ENCODE measurements around the gene ELOB.

Gene ELOB

DNA sequence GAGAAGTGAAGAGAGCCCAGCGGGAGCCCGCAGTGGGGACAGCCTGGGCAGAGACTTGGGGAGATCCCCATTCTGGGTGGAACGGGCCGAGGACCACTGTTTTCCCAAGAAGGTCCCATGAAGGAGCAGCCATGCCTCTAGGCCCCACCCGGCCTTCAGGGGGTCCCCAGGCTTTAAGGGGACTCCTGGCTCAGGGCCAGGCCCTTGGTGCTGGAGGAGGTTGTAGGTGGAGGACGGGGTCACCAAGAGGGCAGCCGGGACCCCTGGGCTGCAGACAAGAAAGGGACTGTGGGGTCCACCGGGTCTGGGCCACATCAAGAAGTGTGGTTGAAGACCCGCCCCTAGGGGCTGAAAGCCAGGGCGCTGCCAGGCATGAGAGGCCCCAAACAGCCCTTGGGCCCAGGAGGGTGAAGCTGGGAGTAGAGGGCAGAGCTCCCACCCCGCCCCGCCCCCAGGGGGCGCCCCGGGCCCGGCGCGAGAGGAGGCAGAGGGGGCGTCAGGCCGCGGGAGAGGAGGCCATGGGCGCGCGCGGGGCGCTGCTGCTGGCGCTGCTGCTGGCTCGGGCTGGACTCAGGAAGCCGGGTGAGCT lies 39.8 kb upstream of the ELOB start, which contains the start of gene PRSS21:
Gene PRSS21 (plus strand): TSS at position 487 of the 589 bp plus-strand sequence. CDS start 32 bp downstream, at position 519.
- Mint-ChIP-seq H3K4me3 (peak within 1 kb of the TSS; percentile 75), H3K4me1 (ENCODE audit: low read depth) (peaks cover 2% of the 10 kb centered on the region), H3K27ac (peak within 1 kb of the TSS; percentile 50), H3K27me3 (peaks cover 2% of the 10 kb centered on the region), H3K36me3 (ENCODE audit: low read depth) (no peaks in the 10 kb centered on the region), H3K9me3 (no peaks in the 10 kb centered on the region)
- peak; percentile 65 for DNase-seq

DNA sequence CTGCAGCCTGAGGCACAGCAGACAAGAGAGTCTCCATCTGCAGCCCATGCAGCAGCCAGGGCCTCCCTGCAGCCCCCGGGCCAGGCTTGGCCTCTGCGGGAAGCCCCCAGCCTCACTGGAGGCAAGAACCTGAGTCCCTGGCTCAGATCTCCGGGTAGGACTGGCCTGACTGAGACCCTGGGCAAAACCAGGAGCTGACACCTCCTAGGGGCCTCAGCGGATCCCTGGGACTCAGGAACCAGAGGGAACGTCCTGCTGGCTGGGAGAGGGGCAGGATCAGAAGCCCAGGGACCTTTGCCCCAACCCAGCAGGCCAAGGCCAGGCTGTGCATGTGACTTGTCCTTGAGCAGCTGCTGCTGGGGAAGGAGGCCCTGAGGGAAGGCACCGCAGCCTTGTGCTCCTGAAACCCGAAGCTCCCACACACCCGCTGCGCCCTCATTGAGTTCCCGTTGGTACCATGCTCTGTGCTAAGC lies 38.3 kb upstream of the ELOB start:
- Mint-ChIP-seq H3K4me1 (ENCODE audit: low read depth) (peaks cover 2% of the 10 kb centered on the region), H3K9me3 (no peaks in the 10 kb centered on the region)
- DNase-seq = no peak

DNA sequence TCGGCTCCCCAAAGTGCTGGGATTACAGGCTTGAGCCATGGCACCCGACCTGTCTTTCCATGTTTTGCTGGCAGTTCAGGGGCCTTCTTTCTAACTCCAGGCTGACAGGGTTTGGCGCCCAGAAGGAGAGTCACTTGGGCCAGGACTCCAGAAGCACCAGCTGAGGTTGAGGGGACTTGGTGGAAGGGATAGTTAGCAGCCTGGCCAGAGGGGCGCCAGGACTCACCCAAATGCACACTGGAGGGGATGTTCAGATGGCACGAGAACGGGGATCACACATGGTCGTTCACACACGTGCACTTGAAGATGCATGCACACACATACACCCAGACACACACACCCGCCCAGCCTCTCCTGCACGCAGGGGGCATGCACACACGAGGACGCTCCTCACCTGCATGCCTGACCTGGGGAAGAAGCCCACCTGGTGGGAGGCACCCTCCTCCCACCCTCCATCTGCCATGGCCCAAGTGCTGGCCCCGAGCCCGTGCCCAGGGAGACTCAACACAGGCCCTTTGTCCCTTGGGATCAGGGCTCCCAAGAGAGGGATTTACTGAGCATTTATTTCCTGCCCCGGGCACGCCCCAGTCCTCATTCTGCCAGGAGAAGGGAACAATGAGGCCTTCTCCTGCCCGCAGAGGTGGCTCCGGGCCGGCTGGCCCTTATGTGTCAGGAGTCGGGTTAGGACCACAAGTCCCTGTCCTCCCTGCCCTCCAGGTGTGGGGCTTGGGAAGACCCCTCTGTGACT lies 37.6 kb upstream of the ELOB start:
- no peak overlapping the region for H3K4me3 Mint-ChIP-seq
- no peak overlapping the region for H3K27ac Mint-ChIP-seq
- no peak for DNase-seq
- H3K4me1 Mint-ChIP-seq (ENCODE audit: low read depth) = peaks cover 2% of the 10 kb centered on the region
- H3K27me3 Mint-ChIP-seq = peaks cover 16% of the 10 kb centered on the region
- no peaks in the 10 kb centered on the region for H3K36me3 Mint-ChIP-seq (ENCODE audit: low read depth)
- no peaks in the 10 kb centered on the region for H3K9me3 Mint-ChIP-seq

More for the DNA sequence above, 38.3 kb upstream of the ELOB start:
- H3K27me3 Mint-ChIP-seq = peaks cover 12% of the 10 kb centered on the region
- H3K36me3 Mint-ChIP-seq (ENCODE audit: low read depth) = no peaks in the 10 kb centered on the region
- H3K4me3 Mint-ChIP-seq = no peak overlapping the region
- H3K27ac Mint-ChIP-seq = no peak overlapping the region

DNA sequence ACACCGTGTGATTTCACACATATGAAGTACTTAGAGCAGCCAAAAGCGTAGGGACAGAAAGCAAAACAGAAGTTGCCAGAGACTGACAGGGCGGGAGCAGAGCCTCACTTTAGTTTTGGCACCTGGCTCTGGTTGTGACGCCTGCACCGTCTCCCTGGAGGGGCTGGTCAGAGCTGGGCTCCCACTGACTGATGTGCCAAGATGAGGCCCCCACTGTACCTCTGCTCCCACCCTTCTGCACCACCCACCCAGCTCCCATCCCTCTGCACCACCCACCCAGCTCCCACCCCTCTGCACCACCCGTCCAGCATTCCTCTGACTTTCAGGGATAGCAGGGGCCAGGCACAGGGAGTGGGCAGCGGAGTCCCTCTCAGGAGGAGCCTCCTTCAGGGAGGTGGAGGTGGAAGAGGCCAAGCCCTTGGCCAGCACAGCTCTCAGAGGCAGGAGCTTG lies 36.7 kb upstream of the ELOB start:
- Mint-ChIP-seq H3K4me3 (no peak overlapping the region), H3K27ac (no peak overlapping the region), H3K4me1 (ENCODE audit: low read depth) (peaks cover 2% of the 10 kb centered on the region), H3K9me3 (no peaks in the 10 kb centered on the region), H3K36me3 (ENCODE audit: low read depth) (no peaks in the 10 kb centered on the region), H3K27me3 (peaks cover 16% of the 10 kb centered on the region)
- no peak for DNase-seq

DNA sequence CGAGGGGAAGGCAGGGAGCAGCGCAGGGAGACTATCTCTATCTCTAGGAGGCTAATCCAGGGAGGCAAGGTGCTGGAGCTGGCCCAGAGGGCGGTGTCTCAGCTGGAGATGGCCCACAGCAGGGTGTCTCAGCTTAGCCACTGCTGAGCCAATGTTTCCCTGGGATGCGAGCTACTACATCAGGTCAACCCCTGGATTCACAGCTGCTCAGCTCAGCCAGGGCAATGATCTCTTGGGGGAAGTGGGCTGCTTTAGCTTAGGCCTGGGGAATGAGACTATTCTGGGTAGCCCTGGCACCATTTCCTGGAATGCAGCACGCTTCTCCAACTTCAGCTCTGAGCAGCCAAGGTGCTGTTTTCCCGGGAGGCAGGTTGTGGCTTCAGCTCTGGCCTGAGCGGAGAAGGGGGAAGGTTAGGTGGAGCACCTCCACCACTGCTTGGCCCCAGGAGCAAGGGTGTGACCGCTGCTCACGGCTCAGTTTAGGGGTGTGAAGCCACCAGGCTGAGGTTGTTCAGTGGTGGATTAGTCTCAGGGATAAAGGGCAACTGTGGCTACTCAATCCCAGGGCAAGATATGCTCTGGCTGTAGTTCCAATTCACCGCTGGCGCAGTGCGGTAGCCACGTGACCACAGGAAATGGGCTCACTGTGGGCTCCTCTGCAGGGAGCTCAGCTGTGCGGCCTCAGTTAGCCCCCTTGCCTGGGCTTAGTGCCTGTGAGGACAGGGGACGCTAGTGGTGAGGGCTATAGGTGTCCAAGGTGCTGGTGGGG lies 34.8 kb upstream of the ELOB start:
- no peak overlapping the region for H3K27ac Mint-ChIP-seq
- H3K4me1 Mint-ChIP-seq (ENCODE audit: low read depth) = no peaks in the 10 kb centered on the region
- no peaks in the 10 kb centered on the region for H3K9me3 Mint-ChIP-seq
- no peak for DNase-seq
- no peak overlapping the region for H3K4me3 Mint-ChIP-seq
- H3K36me3 Mint-ChIP-seq (ENCODE audit: low read depth) = no peaks in the 10 kb centered on the region
- H3K27me3 Mint-ChIP-seq = peaks cover 25% of the 10 kb centered on the region

DNA sequence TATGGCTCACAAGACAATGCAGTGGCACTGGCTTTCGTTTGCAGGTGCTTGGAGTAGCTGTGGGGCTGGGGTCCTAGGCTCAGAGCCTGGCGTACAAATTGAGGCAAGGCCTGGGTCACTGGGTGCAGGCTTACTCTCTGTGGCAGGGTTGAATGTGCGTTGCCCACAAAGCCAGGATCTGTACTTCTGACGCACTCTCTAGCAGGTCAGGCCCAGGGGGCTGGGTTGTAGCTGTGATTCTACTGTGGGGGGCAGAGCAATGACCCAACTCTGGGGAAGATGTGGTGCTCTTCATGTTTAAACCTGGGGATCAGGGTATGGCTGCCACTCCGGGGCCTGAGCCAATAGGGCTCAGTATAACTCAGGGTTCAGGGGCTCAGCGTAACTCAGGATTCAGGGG lies 33.6 kb upstream of the ELOB start:
- H3K9me3 Mint-ChIP-seq = no peaks in the 10 kb centered on the region
- H3K4me3 Mint-ChIP-seq = no peak overlapping the region
- no peaks in the 10 kb centered on the region for H3K36me3 Mint-ChIP-seq (ENCODE audit: low read depth)
- no peaks in the 10 kb centered on the region for H3K4me1 Mint-ChIP-seq (ENCODE audit: low read depth)
- no peak for DNase-seq
- no peak overlapping the region for H3K27ac Mint-ChIP-seq
- peaks cover 30% of the 10 kb centered on the region for H3K27me3 Mint-ChIP-seq

DNA sequence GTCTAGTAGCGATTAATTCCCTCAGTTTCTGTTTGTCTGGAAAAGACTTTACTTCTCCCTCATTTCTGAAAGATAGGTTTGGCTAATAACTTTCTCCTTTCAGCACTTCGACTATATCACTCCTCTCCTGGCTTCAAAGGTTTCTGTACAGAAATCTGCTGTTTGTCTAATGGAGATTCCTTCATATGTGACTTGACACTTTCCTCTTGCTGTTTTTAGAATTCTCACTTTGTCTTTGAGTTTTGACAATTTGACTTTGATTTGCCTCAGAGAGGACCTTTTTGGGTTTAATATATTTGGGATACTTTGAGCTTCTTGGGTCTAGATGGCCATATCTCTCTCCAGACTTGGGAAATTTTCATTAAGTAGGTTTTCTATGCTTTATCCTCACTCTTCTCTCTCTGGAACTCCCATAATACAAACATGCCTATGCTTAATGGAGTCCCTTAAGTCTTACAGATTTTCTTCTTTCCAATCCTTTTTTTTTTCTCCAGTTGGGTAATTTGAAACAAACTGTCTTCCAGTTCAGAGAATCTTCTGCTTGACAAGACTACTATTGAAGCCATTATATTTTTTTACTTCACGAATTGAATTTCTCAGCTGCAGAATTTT lies 32.2 kb upstream of the ELOB start:
- H3K27me3 Mint-ChIP-seq = peaks cover 30% of the 10 kb centered on the region
- peaks cover 3% of the 10 kb centered on the region for H3K9me3 Mint-ChIP-seq
- DNase-seq = no peak
- no peaks in the 10 kb centered on the region for H3K4me1 Mint-ChIP-seq (ENCODE audit: low read depth)
- no peaks in the 10 kb centered on the region for H3K36me3 Mint-ChIP-seq (ENCODE audit: low read depth)
- no peak overlapping the region for H3K27ac Mint-ChIP-seq
- no peak overlapping the region for H3K4me3 Mint-ChIP-seq

DNA sequence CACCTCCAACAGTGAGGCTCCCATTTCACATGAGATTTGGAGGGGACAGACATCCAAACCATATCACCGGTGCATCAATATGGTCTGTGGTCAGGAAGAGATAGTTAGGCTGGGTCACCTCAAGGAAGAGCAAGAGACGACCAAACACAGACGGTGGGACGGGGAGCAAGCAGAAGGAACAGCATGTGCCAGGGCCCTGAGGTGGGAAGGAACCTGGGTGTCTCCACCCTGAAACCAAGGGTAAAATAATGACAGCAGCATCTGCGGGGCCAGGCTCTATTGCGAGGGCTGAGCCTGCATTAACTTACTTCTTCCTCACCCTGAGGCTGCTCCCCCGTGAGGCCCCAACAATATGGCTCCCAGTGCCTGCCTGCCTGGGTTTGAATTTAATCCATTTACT lies 31.1 kb upstream of the ELOB start:
- no peaks in the 10 kb centered on the region for H3K4me1 Mint-ChIP-seq (ENCODE audit: low read depth)
- no peaks in the 10 kb centered on the region for H3K36me3 Mint-ChIP-seq (ENCODE audit: low read depth)
- H3K27me3 Mint-ChIP-seq = peaks cover 30% of the 10 kb centered on the region
- H3K27ac Mint-ChIP-seq = no peak overlapping the region
- no peak overlapping the region for H3K4me3 Mint-ChIP-seq
- DNase-seq = no peak
- peaks cover 11% of the 10 kb centered on the region for H3K9me3 Mint-ChIP-seq

DNA sequence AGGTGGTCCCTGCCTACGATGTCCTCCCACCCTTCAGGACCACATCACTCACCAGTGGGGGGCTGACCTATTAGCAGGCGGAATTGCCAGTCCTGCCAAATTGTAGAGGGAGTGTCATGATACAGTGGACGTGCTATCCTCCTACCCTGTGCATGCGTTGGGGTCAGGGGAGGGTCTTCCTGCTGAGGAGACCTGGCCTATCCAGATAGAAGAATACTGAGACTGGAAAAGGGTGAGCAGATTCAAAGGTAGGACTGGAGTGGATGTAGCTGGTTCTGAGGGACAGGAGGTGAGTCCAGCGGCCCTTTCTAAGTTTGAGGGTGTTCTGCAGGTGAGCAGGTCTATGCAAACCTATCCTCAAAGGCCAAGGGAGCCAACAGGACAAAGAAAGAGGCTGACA lies 29.2 kb upstream of the ELOB start:
- Mint-ChIP-seq H3K4me3 (no peak overlapping the region), H3K9me3 (peaks cover 11% of the 10 kb centered on the region), H3K27me3 (peaks cover 22% of the 10 kb centered on the region), H3K4me1 (ENCODE audit: low read depth) (no peaks in the 10 kb centered on the region), H3K27ac (no peak overlapping the region), H3K36me3 (ENCODE audit: low read depth) (no peaks in the 10 kb centered on the region)
- no peak for DNase-seq

DNA sequence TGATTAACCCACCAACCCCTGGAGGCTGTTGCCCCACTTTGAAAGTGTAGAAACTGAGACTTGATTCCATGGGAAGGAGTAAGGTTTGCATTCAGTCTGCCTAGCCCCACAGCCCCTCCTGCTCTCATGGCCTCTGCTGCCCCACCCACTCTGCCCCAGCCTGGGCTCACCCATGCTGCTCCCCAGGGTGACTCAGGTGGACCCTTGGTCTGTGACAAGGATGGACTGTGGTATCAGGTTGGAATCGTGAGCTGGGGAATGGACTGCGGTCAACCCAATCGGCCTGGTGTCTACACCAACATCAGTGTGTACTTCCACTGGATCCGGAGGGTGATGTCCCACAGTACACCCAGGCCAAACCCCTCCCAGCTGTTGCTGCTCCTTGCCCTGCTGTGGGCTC lies 27.6 kb upstream of the ELOB start:
- H3K27ac Mint-ChIP-seq = no peak overlapping the region
- peaks cover 14% of the 10 kb centered on the region for H3K27me3 Mint-ChIP-seq
- H3K9me3 Mint-ChIP-seq = peaks cover 11% of the 10 kb centered on the region
- H3K4me1 Mint-ChIP-seq (ENCODE audit: low read depth) = no peaks in the 10 kb centered on the region
- no peaks in the 10 kb centered on the region for H3K36me3 Mint-ChIP-seq (ENCODE audit: low read depth)
- H3K4me3 Mint-ChIP-seq = no peak overlapping the region
- DNase-seq = no peak

DNA sequence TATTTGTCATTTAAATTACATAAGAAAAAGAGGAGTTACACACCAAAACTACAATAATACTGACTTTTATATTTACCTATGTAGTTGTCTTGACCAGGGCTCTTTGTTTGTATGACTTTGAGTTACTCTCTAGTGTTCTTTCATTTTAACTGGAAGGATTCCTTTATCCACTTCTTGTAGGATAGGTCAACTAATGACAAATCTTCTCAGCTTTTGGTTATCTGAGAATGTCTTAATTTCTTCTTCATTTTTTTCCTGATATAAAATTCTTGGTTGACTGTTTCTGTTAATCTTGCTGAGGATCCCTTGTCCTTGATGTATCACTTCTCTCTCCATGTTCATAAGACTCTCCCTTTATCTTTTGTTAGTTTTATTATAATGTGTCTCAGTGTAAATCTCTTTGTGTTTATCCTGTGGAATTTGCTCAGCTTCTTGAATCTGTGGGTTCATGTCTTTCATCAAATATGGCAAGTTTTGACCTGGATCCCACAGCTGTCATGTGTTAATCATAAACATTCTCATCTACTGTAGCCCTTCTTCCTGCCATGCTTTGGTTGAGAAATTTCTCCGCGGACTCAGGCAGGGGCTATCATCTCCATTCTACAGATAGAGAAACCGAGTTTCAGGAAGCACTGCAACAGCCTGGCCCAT lies 26.6 kb upstream of the ELOB start:
- H3K36me3 Mint-ChIP-seq (ENCODE audit: low read depth) = no peaks in the 10 kb centered on the region
- no peaks in the 10 kb centered on the region for H3K4me1 Mint-ChIP-seq (ENCODE audit: low read depth)
- H3K9me3 Mint-ChIP-seq = peaks cover 11% of the 10 kb centered on the region
- H3K27ac Mint-ChIP-seq = no peak overlapping the region
- no peak for DNase-seq
- peaks cover 14% of the 10 kb centered on the region for H3K27me3 Mint-ChIP-seq
- H3K4me3 Mint-ChIP-seq = no peak overlapping the region

DNA sequence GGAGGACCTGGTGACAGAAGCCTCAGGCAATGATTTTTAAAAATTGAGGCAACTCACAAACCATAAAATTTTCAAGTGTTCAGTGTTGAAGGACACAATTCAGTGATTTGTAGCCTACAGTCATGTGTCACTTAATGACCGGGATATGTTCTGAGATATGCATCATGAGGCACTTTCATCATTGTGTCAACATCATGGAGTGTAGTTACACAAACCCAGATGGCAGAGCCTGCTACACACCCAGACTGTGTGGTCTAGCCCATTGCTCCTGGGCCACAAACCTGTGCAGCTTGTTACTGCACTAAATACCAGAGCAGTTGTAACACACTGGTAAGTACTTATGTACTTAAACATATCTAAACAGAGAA lies 22.8 kb upstream of the ELOB start:
- no peak overlapping the region for H3K4me3 Mint-ChIP-seq
- no peak for DNase-seq
- no peak overlapping the region for H3K27ac Mint-ChIP-seq

DNA sequence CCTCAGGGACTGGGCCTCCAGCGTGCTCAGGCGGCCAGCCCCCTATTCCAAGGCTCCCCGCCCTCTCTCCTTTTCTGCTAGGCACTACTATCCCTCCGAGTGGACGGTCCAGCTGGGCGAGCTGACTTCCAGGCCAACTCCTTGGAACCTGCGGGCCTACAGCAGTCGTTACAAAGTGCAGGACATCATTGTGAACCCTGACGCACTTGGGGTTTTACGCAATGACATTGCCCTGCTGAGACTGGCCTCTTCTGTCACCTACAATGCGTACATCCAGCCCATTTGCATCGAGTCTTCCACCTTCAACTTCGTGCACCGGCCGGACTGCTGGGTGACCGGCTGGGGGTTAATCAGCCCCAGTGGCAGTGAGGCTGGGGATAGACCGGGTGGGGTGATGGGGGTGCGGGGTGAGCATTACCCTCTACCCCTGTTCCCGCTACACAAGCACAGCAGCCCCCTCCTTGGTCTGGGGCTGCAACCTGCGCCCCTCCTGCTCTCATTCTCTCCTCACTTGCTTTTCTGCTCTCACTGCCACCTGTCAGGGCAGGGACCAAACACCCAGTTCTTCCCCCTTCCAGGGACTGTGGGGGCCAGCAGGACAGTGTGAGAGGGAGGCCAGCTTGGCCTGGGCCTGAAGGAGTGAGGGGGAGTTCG lies 22.3 kb upstream of the ELOB start:
- H3K9me3 Mint-ChIP-seq = peaks cover 9% of the 10 kb centered on the region
- no peaks in the 10 kb centered on the region for H3K36me3 Mint-ChIP-seq (ENCODE audit: low read depth)
- no peak for DNase-seq
- peaks cover 5% of the 10 kb centered on the region for H3K27me3 Mint-ChIP-seq
- no peaks in the 10 kb centered on the region for H3K4me1 Mint-ChIP-seq (ENCODE audit: low read depth)
- H3K27ac Mint-ChIP-seq = no peak overlapping the region
- no peak overlapping the region for H3K4me3 Mint-ChIP-seq

More for the DNA sequence above, 22.8 kb upstream of the ELOB start:
- Mint-ChIP-seq H3K4me1 (ENCODE audit: low read depth) (no peaks in the 10 kb centered on the region), H3K9me3 (peaks cover 11% of the 10 kb centered on the region), H3K36me3 (ENCODE audit: low read depth) (no peaks in the 10 kb centered on the region), H3K27me3 (no peaks in the 10 kb centered on the region)
